ENCODE measurements around the gene TMEM198.

The TMEM198 gene

DNA sequence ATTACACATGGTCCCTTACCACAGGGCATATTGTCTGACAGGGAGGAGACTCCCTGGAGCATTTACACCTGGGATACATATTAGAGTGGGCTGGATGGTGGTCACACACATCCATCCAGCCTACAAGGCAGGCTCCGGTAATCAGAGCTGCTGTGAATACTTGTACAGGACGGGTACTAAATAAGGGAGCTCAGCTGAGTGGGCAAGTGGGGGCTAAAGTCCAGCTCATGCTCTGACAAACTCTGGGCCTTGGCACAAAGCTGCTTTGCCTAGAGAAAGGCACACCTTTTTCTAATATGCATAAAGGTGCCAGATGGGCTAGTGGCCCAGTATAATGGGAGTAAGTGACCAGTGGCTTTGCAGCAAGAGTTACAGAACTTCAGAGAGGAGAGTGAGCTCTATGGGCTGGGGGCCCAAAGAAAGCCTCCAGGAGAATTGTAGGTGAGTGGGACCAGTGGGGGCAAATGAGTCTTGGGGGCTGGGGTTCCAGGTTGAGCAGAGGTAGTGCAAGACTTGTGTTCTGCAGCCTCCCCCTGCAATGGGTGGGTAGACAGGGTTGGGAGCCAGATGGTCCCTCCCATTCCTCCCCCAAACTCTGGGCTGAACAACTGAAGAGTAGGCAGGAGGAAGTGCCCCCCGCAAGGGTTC lies 1.6 kb downstream of the TMEM198 start:
- no peak for DNase-seq (ENCODE audit: low read depth in 2 of 2)

DNA sequence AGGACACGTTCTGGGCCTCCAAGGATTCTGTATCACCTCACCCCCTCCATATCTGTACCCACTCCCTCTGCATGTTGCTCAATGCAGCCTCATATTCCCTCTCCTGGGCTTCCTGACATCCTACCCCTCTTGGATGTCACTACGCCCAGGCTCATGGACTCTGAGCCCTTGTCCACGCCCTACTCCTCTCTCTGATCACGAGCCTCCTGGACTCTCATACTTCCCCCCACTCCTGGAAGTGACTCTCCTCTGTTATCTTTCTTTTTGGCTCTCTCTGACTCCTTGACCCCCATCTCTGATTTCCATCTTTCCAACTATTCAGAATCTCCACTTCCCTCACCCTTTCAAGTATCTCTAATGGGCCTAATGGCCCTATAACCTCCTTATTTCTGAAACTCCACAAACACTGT lies 2.1 kb downstream of the TMEM198 start:
- no peak for DNase-seq (ENCODE audit: low read depth in 2 of 2)

- DNase-seq (ENCODE audit: low read depth in 2 of 2) = no peak
Observed at GRCh38 chr2:219547621-219548020, 3.8 kb downstream of the TMEM198 start.

- no peak for DNase-seq (ENCODE audit: low read depth in 2 of 2)
Observed at GRCh38 chr2:219548990-219549389, 5.2 kb downstream of the TMEM198 start.

DNA sequence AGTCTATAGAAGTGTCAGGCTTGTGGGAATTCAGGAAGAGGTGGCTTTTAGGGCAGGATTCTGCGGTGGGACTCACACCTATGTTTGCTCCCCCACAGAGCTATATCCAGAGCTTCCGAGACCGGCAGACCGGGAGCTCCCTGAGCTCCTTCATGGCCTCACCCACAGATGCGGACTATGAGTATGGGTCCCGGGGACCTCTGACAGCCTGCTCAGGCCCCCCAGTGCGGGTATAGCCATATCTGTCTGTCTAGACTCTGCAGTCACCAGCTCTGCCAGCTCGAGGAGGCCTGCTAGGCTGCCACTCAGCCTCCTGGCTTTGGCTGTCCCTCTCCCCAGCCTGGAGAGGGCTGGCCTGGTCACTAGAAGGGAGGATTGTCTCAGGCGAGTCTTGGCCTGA lies 5.8 kb downstream of the TMEM198 start:
- no peak for DNase-seq (ENCODE audit: low read depth in 2 of 2)

GRCh38 chr2:219551441-219552381 lies 7.9 kb downstream of the TMEM198 start:
- DNase-seq (ENCODE audit: low read depth in 2 of 2) = peak in 1 of 2 donors; percentile 10

DNA sequence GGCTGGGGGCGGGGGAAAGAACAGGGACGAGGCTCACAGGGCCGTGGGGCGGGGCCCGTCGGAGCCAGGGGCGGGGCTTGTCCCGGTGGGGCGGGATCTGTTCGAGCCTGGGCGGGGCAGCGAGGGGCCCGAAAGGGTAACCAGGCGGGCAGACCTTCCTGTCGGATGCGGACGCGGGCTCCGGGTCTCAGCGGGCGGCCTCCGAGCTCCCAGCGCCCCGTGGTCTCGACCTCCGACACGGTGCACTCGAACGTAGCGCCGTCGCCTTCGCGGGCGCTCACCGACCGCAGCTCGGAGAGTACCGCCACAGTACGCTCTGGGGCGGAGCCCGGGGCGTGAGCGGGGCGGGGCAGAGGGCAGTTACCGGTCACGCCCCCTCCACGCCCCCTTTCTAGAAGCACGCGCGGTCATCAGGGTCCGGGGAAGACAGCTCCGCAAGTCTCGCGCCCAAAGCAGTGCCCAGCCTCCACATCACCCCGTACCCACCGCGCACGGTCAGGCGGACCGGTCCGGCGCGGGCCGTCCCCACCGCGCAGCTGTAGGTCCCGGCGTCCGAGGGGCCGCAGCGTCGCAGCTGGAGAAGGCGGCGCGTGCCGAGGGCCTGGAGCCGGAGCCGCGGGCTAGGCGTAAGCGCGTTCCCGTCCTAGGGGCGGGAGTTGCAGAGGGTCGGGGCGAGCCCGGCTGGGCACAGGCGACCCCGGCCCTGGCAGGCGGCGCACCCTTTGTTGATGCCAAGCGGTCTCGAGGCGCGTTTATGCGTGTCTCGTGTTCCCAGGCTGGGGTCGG lies 8.7 kb downstream of the TMEM198 start:
- peak; percentile 72 to 73 for DNase-seq (ENCODE audit: low read depth in 2 of 2)

DNA sequence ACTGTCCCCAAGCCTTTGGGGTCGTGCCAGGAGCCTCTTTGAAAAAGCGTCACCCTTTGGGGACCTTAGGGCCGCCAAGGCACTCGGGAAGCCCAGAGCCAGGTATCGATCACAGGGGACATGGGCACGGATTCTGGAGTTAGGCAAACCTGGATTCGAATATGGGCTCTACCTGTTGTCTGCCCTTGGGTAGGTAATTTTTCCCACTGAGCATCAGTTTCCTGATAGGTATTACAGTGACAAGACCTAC lies 9.3 kb downstream of the TMEM198 start:
- no peak for DNase-seq (ENCODE audit: low read depth in 2 of 2)

DNA sequence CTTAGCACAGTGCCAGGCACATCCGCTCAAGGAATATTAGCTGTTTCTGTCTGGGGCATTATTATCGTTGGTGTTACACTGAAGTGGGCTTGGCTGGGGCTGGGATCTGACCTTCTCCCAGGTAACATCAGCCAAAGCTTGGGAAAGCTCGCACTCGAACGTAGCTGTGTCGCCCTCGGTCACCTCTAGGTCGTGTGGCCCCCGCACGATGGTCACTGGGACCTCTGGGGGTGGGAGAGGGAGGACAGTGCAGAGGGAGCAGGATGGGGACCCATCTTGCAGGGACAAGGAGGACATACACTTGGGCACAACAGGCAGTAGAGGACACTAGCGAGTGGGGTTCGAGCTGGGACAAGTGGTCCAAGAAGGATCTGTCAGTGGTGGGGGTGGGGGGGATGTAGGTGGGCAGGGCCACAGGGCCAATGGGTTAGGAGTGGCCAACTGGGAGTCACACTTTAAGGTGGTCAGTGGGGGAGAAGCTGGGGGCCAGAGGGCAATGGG lies 9.7 kb downstream of the TMEM198 start:
- no peak for DNase-seq (ENCODE audit: low read depth in 2 of 2)

DNA sequence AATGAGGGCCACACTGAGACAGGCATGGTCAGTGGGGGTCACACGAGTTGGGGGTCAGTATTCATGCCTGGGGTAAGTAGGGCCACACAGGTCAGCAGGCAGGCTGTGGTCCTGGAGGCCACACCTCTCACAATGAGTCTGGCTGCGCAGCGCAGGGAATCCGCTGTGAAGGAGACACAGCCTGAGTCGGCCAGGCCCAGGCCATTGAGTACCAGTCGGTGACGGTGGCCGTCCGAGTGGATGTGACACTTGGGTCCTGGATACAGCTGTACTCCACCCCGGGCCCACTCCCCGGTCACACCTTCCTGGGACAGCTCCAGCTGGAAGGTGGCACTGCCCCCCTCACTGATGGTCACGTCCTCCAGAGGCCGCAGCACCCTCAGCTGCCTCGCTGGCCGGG lies 10.5 kb downstream of the TMEM198 start:
- no peak for DNase-seq (ENCODE audit: low read depth in 2 of 2)

DNA sequence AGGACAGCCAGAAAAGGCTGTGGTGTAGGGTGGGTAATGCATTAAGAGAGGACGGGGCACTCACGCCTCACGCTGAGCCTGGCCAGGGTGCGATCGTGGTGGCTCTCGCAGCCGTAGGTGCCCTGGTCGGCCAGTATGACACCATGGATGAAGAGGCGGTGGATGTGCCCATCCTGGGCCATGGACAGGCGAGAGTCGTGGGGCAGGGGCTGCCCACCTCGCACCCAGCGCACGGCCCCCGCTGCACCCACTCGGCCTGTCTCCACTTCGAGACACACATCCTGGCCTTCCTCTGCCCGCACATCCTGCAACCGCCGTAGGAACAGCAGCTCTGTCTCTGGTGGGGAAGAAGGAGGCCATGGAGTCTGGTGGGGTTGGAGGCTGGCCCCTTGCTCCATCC lies 12.1 kb downstream of the TMEM198 start:
- no peak for DNase-seq (ENCODE audit: low read depth in 2 of 2)

DNA sequence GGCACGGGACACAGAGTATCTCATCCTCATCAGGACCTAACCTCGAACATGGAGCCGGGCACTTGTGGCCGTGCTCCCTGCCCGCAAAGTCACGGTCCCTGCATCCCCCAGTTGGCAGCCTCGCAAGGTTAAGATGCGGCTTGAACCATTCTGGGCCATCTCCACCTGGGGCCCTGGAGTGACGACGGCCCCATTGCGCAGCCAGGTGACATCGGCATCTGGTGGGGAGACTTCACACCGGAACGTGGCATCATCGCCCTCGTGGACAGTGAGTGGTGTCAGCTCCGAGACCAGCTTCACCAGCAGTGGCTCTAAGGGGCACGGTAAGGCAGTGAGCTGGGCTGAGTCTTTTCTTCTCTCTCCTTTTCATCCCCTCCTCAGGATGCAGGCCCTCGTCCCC lies 12.6 kb downstream of the TMEM198 start:
- no peak for DNase-seq (ENCODE audit: low read depth in 2 of 2)

GRCh38 chr2:219557320-219557719 lies 13.5 kb downstream of the TMEM198 start:
- no peak for DNase-seq (ENCODE audit: low read depth in 2 of 2)

DNA sequence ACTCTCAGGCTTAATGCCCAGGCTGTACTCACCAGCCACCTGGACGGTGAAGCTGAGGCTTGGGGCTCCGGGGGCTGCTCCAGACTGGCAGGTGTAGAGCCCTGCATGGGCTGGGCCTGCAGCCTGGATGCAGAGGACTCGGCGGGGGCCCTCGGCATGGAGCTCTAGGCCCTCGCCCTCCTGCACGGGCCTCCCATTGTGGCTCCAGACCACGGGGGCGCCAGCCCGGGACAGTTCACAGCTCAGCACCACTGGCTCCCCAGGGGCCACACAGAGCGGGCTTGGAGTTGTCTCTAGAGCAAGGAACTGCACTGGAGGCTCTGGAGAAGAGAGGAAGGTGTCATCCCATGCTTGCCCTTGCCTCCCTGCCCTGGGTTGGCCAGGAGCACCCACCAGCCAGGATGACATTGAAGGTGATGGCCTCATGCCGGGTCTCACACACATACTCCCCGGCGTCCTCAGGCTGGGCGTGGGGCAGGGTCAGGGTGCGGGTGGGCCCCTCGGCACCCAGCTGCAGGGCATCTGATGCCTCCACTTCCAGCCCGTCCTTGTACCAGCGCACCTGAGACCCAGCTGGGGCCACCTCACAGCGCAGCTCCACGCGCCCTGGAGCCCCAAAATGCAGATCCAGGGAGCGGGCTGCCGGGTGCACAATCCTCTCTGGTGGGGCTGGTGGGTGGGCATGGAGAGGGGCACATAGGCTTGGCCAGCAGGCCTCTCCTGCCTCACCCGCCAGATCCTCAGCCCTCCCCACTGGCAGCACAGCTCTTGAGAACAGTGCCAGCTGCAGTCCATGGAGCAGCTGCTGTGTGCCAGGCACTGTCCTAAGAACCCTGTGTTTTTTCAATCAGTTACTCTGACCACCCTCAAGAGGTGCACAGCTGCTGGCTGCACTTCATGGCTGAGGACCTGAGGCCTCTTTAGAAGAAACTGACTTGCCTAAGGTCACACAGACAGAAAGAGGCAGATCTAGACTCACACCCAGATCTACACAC lies 14.3 kb downstream of the TMEM198 start:
- no peak for DNase-seq (ENCODE audit: low read depth in 2 of 2)

GRCh38 chr2:219559156-219559915 lies 15.5 kb downstream of the TMEM198 start:
- DNase-seq (ENCODE audit: low read depth in 2 of 2) = no peak

- no peak for DNase-seq (ENCODE audit: low read depth in 2 of 2)
Observed at GRCh38 chr2:219560037-219560892, 16.4 kb downstream of the TMEM198 start.

GRCh38 chr2:219560893-219561178 lies 17.0 kb downstream of the TMEM198 start:
- DNase-seq (ENCODE audit: low read depth in 2 of 2) = no peak

GRCh38 chr2:219561179-219562048 lies 17.6 kb downstream of the TMEM198 start:
- DNase-seq (ENCODE audit: low read depth in 2 of 2) = no peak
